Measurements from ENCODE around the gene GABARAPL2.
A peak's percentile ranks its signal among the peaks of the same experiment; 100 is the strongest.
"Not testable (repeated sequence)": the region's sequence is repeated elsewhere in the genome, so short reads cannot be mapped to it uniquely, and the experiment has no call there.

The GABARAPL2 gene, protein sequence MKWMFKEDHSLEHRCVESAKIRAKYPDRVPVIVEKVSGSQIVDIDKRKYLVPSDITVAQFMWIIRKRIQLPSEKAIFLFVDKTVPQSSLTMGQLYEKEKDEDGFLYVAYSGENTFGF

GRCh38 chr16:75566040-75566757 is at the start of gene GABARAPL2:
Gene GABARAPL2, plus strand, starts transcription at chr16:75566379. Its CDS starts 108 bp downstream, at chr16:75566487.
- DNase-seq (ENCODE audit: low read depth) = peak; percentile 84

- no peak for DNase-seq (ENCODE audit: low read depth)
Measured at GRCh38 chr16:75519175-75519574, 47.0 kb upstream of the GABARAPL2 start.

GRCh38 chr16:75526032-75526790 is 40.0 kb upstream of the GABARAPL2 start:
- no peak for DNase-seq (ENCODE audit: low read depth)

DNA sequence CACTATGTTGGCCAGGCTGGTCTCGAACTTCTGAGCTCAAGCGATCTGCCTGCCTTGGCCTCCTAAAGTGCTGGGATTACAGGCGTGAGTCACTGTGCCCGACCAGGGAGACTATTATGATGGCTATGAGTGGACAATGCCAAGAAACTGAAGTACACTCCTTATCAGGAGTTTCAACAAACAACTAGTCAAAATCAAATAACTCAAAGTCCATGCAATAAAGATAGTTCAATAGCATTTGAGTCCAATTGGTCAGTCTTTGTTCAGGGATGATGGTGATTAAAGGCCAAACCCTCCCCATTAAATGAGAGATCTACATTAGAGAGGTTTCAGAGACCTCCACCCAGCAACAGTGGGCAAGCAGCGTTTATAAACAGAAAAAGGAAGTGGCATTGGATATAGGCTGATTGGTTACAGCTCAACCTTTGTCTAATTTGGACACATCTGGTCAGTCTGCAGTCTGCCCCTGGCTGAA is 38.3 kb upstream of the GABARAPL2 start:
- DNase-seq (ENCODE audit: low read depth) = no peak

GRCh38 chr16:75529056-75529905 is 36.9 kb upstream of the GABARAPL2 start:
- DNase-seq (ENCODE audit: low read depth) = no peak

DNA sequence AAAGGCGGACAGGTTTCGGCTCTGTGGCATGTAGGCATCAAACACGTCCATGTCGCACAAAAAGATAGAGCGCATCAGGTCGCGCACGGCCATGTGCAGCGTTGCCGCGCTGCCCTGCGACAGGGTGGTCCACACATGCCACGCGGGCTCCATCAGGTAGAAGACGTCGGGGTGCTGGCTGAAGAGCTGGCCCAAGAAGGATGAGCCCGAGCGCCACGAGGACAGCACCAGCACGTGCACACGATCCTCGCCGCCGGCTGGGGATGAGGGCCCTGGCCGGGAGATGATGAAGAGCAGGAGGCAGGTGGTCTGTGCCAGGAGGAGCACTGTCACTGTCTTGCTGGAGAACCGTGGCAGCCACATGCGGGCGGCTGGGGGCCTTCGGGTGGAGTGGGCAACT is 36.2 kb upstream of the GABARAPL2 start:
- DNase-seq (ENCODE audit: low read depth) = no peak

DNA sequence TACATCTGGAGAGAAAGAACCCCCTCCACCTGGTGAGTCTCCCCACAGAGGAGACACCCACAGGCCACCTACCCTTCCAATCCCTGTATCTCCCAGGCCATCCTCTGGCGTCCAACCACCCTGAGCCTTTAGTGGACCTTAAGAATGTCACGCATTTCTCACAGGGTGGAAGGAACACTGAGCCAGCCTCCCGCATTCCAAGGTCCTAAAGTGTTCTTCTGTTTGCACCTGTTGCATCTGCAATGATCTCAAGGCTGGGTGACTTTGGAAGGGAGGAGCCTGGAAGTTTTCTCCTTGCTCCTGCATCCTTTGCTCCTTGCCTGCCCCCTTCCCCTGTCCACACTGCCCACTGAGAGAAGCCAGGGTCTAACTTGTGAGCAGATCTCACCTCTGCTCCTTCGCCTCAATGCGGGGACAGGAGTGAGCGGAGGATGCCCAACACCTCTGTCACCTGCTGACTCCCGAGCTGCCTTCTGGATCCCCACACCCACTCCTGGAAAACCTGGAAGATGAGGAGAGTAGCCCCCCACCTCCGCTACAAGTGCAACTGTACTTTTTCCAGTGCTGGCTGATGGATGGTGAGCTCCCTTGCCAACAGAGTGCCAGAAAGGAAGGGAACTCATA is 33.9 kb upstream of the GABARAPL2 start:
- no peak for DNase-seq (ENCODE audit: low read depth)

- no peak for DNase-seq (ENCODE audit: low read depth)
Measured at GRCh38 chr16:75532791-75533190, 33.4 kb upstream of the GABARAPL2 start.

GRCh38 chr16:75534560-75535205 is 31.5 kb upstream of the GABARAPL2 start:
- DNase-seq (ENCODE audit: low read depth) = no peak

GRCh38 chr16:75535211-75535843 is 30.9 kb upstream of the GABARAPL2 start:
- no peak for DNase-seq (ENCODE audit: low read depth)

- no peak for DNase-seq (ENCODE audit: low read depth)
Measured at GRCh38 chr16:75535901-75536300, 30.3 kb upstream of the GABARAPL2 start, which contains the start of gene CHST5. Gene CHST5, minus strand, starts transcription at chr16:75536108. Its CDS starts 5,724 bp downstream, at chr16:75530384.

DNA sequence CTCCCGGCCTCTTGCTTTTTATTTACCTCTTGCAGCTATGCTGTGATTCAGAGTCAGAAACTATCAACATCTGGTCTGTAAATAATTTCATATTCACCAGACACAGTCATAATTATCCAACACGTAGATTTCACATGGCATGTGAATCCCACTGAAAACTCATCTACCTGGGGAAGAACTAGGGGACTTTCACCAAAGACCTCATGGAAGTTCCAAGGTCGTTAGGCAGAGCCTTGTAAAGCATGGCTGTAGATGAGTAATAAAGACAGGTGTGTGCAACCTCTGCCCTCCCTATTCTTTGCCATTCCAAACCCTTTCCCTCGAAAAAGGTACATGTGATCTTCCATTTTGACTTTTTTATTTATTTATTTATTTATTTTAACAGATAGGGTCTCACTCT is 28.4 kb upstream of the GABARAPL2 start:
- DNase-seq (ENCODE audit: low read depth) = no peak

- not testable (repeated sequence) for DNase-seq (ENCODE audit: low read depth)
Measured at GRCh38 chr16:75538882-75539565, 27.2 kb upstream of the GABARAPL2 start.

- DNase-seq (ENCODE audit: low read depth) = no peak
Measured at GRCh38 chr16:75541236-75541635, 24.9 kb upstream of the GABARAPL2 start.

DNA sequence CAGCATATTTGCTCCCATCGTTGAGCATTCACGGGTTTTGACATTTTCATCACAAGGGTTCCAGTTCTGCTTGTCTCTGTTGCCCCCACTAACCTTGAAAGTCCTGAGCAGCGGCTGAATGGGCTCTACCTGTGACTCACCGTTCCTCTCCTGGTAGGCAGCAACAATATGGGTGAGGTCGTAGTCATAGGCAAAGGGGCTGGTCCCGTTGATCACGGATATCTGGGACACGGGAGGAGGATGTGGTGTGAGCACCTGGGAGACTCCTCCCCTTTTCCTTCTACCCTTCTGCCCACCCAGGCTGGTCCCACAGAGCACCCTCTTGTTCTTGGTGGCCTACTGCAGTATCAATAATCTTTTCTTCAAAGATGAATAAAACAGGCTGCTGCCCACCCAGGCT is 23.7 kb upstream of the GABARAPL2 start:
- DNase-seq (ENCODE audit: low read depth) = not testable (repeated sequence)

- DNase-seq (ENCODE audit: low read depth) = not testable (repeated sequence)
Measured at GRCh38 chr16:75545879-75546278, 20.3 kb upstream of the GABARAPL2 start.

GRCh38 chr16:75546293-75546692 is 19.9 kb upstream of the GABARAPL2 start:
- DNase-seq (ENCODE audit: low read depth) = no peak

GRCh38 chr16:75548456-75548855 is 17.7 kb upstream of the GABARAPL2 start:
- DNase-seq (ENCODE audit: low read depth) = not testable (repeated sequence)

- DNase-seq (ENCODE audit: low read depth) = no peak
Measured at GRCh38 chr16:75550211-75550662, 15.9 kb upstream of the GABARAPL2 start.

GRCh38 chr16:75552951-75553350 is 13.2 kb upstream of the GABARAPL2 start:
- no peak for DNase-seq (ENCODE audit: low read depth)
